Tibial artery (tissue), 4 donors: ENCODE results near the gene TUFT1.

ENCODE experiments used
- DNase-seq, 2 donors: peaks; one replicate each; pipeline ENCODE4 v3.0.0-alpha.2; 2019
- H3K27ac ChIP-seq, 2 donors: fragments of 200-600 bp; sonication (generic) in 1 of 2; 1 replicate in 1 of 2; 2 replicates in 1 of 2; pipeline ENCODE4 v1.5.1; 2018 to 2019; ENCODE audit warnings: mild to moderate bottlenecking in 1 of 2
- H3K27me3 ChIP-seq, 2 donors: fragments of 200-600 bp; sonication (generic) in 1 of 2; one replicate each; pipeline versions ENCODE4 v1.5.1 to v1.6.0; 2016 to 2019
- H3K36me3 ChIP-seq, 3 donors: fragments of 200-600 bp; sonication (generic) in 2 of 3; one replicate each; pipeline ENCODE4 v1.5.1; 2016 to 2019; ENCODE audit warnings: mild to moderate bottlenecking in 2 of 3
- H3K4me1 ChIP-seq, 4 donors: fragments of 200-600 bp; sonication (generic) in 2 of 4; 1 replicate in 3 of 4; 2 replicates in 1 of 4; pipeline ENCODE4 v1.5.1; 2016 to 2019
- H3K4me3 ChIP-seq, 2 donors: fragments of 200-600 bp; sonication (generic) in 1 of 2; 1 replicate in 1 of 2; 2 replicates in 1 of 2; pipeline ENCODE4 v1.5.1; 2018 to 2019; ENCODE audit warnings: mild to moderate bottlenecking in 2 of 2
- H3K9me3 ChIP-seq, 3 donors: fragments of 200-600 bp; sonication (generic) in 1 of 3; one replicate each; pipeline ENCODE4 v1.5.1; 2016 to 2019
- intact Hi-C: fragments of 100-400 bp; cut with DNase I; formaldehyde crosslinking; loops from one replicate; pipeline ENCODE4 v1.15.0; 2023; ENCODE audit warnings: low total_unique reads
- TF ChIP-seq, protein P1 (sequence below), 2 experiments: fragments of 200-600 bp in 1 of 2; fragments of 450-650 bp in 1 of 2; IDR thresholded peaks; one replicate each; pipeline ENCODE4 v1.5.1; 2017 to 2019; ENCODE audit warnings: antibody characterized with exemption in 2 of 2, mild to moderate bottlenecking in 1 of 2, moderate library complexity in 1 of 2

The TUFT1 gene

DNA sequence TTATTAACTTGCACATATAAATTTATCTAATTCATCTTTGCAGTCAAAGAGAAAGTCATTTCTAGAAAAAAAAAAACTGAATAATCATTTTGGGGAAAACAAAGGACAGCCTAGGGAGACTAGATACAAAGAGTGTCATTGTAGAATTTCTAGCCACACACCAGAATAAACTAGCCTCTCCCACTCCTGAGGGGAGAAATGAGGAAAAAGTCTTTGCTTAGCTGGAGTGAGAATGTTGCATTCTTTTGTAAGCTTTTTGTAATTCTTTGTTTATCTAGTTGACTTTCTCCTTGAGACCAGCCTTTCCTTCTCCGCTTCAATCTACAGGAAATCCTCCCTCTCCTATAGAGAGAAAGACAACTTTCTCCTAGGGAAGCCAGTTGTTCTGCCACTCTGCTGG lies 44.8 kb upstream of the TUFT1 start:
- Histone ChIP-seq H3K9me3 (no peaks in the 10 kb centered on the region), H3K36me3 (no peaks in the 10 kb centered on the region), H3K27me3 (no peaks in the 10 kb centered on the region), H3K4me1 (peaks cover 0 to 4% (median 0%) of the 10 kb centered on the region in 4 donors), H3K4me3 (no peak overlapping the region), H3K27ac (no peak overlapping the region)
- TF ChIP-seq, protein P1, sequence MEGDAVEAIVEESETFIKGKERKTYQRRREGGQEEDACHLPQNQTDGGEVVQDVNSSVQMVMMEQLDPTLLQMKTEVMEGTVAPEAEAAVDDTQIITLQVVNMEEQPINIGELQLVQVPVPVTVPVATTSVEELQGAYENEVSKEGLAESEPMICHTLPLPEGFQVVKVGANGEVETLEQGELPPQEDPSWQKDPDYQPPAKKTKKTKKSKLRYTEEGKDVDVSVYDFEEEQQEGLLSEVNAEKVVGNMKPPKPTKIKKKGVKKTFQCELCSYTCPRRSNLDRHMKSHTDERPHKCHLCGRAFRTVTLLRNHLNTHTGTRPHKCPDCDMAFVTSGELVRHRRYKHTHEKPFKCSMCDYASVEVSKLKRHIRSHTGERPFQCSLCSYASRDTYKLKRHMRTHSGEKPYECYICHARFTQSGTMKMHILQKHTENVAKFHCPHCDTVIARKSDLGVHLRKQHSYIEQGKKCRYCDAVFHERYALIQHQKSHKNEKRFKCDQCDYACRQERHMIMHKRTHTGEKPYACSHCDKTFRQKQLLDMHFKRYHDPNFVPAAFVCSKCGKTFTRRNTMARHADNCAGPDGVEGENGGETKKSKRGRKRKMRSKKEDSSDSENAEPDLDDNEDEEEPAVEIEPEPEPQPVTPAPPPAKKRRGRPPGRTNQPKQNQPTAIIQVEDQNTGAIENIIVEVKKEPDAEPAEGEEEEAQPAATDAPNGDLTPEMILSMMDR (IDR thresholded peaks at IDR 0.05) = no peak
- intact Hi-C loops = no loop called here
- no peak for DNase-seq

- no peak overlapping the region for H3K27ac ChIP-seq
- DNase-seq = no peak
- intact Hi-C loops = no loop called here
- TF ChIP-seq, protein P1 (IDR thresholded peaks at IDR 0.05) = no peak
- H3K27me3 ChIP-seq = no peaks in the 10 kb centered on the region
- H3K36me3 ChIP-seq = no peaks in the 10 kb centered on the region
- H3K9me3 ChIP-seq = no peaks in the 10 kb centered on the region
- H3K4me3 ChIP-seq = no peak overlapping the region
- peaks cover 0 to 4% (median 0%) of the 10 kb centered on the region in 4 donors for H3K4me1 ChIP-seq
Observed at GRCh38 chr1:151499365-151499764, 40.7 kb upstream of the TUFT1 start.

DNA sequence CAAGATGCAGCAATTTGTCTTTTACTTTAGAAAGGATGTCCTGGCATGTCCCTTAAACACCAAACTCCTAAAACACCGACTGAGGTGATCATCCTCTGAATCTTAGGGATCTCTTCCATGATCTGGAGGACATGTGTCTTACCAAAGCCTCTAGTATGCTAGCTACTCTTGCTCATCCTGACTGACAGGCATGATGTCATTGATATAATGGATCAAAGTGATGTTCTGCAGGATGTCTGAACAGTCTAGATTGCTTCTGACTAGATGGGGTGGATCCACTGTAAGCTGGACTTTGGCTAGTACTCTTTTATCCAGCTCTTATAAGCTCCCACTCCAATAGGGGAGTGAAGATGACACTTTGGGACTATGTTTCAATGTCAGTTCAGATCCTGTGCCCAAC lies 40.2 kb upstream of the TUFT1 start:
- no peaks in the 10 kb centered on the region for H3K27me3 ChIP-seq
- peaks cover 0 to under 1% (median 0%) of the 10 kb centered on the region in 4 donors for H3K4me1 ChIP-seq
- no peak overlapping the region for H3K4me3 ChIP-seq
- no peaks in the 10 kb centered on the region for H3K36me3 ChIP-seq
- TF ChIP-seq, protein P1 (IDR thresholded peaks at IDR 0.05) = no peak
- H3K27ac ChIP-seq = no peak overlapping the region
- intact Hi-C loops = no loop called here
- DNase-seq = no peak
- H3K9me3 ChIP-seq = no peaks in the 10 kb centered on the region

DNA sequence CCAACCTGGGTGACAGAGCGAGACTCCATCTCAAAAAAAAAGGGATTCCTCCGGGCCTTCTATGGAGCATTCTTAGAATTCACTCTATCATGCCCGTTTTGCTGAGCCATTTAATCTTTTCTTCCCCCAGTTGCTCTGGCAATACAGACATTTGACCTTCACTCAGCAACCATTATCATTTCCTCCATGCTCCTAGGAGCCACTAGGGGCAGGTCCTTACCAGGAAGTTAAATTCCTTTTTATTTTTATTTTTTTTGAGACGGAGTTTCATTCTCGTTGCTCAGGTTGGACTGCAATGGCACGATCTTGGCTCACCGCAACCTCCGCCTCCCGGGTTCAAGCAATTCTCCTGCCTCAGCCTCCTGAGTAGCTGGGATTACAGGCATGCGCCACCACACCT lies 38.6 kb upstream of the TUFT1 start:
- intact Hi-C loops = no loop called here
- H3K4me3 ChIP-seq = no peak overlapping the region
- no peaks in the 10 kb centered on the region for H3K4me1 ChIP-seq
- no peak overlapping the region for H3K27ac ChIP-seq
- no peaks in the 10 kb centered on the region for H3K9me3 ChIP-seq
- TF ChIP-seq, protein P1 (IDR thresholded peaks at IDR 0.05) = no peak
- H3K36me3 ChIP-seq = no peaks in the 10 kb centered on the region
- DNase-seq = no peak
- H3K27me3 ChIP-seq = no peaks in the 10 kb centered on the region

DNA sequence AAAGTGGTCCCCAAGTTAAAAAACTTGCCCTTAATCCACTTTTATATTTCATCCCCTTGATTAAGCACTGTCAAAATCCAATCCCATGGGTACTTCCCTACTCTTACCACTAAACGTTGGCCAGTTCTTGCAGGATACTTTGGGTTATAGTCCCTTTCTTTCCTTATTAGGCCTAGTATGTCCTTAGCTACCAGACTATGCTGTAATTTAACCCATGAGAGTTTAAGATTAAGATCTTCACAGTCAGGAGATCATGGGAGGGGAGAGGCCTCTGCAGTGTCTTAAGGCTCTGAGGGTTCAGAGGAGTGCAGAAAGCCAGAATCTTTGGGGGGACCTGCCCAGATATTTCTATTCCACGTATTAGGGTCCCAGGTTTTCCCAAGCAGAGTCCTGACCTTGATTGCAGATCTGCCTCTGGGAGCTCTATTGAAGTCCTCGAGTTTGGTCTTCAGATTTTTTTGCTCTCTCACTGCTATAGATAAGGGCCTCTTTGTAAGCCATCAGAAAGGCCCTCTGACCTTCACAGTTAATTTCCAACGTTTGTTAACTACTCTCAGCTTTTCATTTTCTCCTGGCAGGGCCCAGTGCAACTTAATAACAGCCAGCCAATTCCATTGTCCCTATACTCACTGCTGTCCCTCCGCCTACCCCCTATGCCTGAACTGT lies 37.9 kb upstream of the TUFT1 start:
- Histone ChIP-seq H3K36me3 (no peaks in the 10 kb centered on the region), H3K4me3 (no peak overlapping the region), H3K27me3 (no peaks in the 10 kb centered on the region), H3K27ac (no peak overlapping the region), H3K9me3 (no peaks in the 10 kb centered on the region), H3K4me1 (no peaks in the 10 kb centered on the region)
- DNase-seq = no peak
- intact Hi-C loops = no loop called here
- TF ChIP-seq, protein P1 (IDR thresholded peaks at IDR 0.05) = no peak
